ENCODE data around the gene MS4A15. TPM values are rescaled to one million over a fixed set of nuclear protein-coding genes. Genes with fewer than 3 reads are reported as not detected.

Gene MS4A15
- total RNA-seq, 1 donor from 2014 or later = not detected

DNA sequence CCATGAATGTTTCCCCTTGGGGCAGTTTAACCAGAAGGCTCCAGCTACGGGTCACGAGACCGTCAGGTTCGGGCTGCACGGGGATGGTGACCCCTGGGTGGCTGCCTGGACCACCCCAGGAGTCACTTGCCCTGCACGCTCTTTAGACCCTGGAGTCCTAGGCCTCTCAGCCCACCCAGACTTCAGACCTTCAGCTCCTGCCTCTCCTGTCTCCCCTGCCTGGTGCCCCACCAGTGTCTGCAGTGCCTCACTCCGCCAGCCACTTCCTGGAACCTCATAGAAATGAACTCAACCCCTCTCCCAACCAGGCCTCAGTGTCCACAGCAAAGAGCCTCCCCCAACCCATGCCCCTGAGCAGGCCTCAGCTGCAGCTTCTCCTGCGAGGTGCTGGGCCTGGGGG lies 16.0 kb downstream of the MS4A15 start:
- Mint-ChIP-seq H3K4me1 (ENCODE audit: unreplicated experiment) (no peaks in the 10 kb centered on the region), H3K27ac (ENCODE audit: unreplicated experiment) (no peak overlapping the region), H3K36me3 (ENCODE audit: low read depth, unreplicated experiment) (no peaks in the 10 kb centered on the region), H3K4me3 (ENCODE audit: unreplicated experiment) (no peak overlapping the region), H3K9me3 (ENCODE audit: unreplicated experiment) (no peaks in the 10 kb centered on the region), H3K27me3 (ENCODE audit: unreplicated experiment) (peaks cover 15% of the 10 kb centered on the region)
- no peak for DNase-seq (ENCODE audit: low spot score)
- no peak for TF ChIP-seq CTCF (IDR thresholded peaks at IDR 0.05; ENCODE audit: unreplicated experiment)

DNA sequence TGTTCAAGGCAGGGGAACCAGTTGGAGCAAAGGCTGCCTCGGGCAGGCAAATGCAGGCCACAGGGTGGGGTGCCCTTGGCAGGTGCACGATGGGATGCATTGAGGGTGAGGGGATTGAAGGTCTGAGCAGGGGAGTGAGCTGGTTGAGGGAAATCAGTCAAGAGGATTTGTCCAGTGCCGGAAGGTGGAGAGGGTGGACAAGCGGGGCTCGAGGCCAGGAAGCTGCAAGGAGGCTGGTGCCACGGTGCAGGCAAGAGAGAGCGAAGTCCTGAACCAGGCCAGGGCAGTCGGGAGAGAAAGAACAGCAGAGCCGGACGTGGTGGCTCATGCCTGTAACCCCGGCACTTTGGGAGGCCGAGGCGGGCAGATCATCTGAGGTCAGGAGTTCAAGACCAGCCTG lies 18.1 kb downstream of the MS4A15 start:
- Mint-ChIP-seq H3K27ac (ENCODE audit: unreplicated experiment) (no peak overlapping the region), H3K27me3 (ENCODE audit: unreplicated experiment) (peaks cover 10% of the 10 kb centered on the region), H3K4me3 (ENCODE audit: unreplicated experiment) (no peak overlapping the region), H3K4me1 (ENCODE audit: unreplicated experiment) (no peaks in the 10 kb centered on the region), H3K9me3 (ENCODE audit: unreplicated experiment) (no peaks in the 10 kb centered on the region), H3K36me3 (ENCODE audit: low read depth, unreplicated experiment) (no peaks in the 10 kb centered on the region)
- no peak for TF ChIP-seq CTCF (IDR thresholded peaks at IDR 0.05; ENCODE audit: unreplicated experiment)
- DNase-seq (ENCODE audit: low spot score) = no peak

- H3K27ac Mint-ChIP-seq (ENCODE audit: unreplicated experiment) = no peak overlapping the region
- peak; percentile 90 for DNase-seq (ENCODE audit: low spot score)
- peaks cover 10% of the 10 kb centered on the region for H3K27me3 Mint-ChIP-seq (ENCODE audit: unreplicated experiment)
- peak; percentile 90 for TF ChIP-seq CTCF (IDR thresholded peaks at IDR 0.05; ENCODE audit: unreplicated experiment)
- H3K36me3 Mint-ChIP-seq (ENCODE audit: low read depth, unreplicated experiment) = no peaks in the 10 kb centered on the region
- H3K4me1 Mint-ChIP-seq (ENCODE audit: unreplicated experiment) = no peaks in the 10 kb centered on the region
- H3K9me3 Mint-ChIP-seq (ENCODE audit: unreplicated experiment) = no peaks in the 10 kb centered on the region
- no peak overlapping the region for H3K4me3 Mint-ChIP-seq (ENCODE audit: unreplicated experiment)
Observed at GRCh38 chr11:60775420-60775961, 18.8 kb downstream of the MS4A15 start.

DNA sequence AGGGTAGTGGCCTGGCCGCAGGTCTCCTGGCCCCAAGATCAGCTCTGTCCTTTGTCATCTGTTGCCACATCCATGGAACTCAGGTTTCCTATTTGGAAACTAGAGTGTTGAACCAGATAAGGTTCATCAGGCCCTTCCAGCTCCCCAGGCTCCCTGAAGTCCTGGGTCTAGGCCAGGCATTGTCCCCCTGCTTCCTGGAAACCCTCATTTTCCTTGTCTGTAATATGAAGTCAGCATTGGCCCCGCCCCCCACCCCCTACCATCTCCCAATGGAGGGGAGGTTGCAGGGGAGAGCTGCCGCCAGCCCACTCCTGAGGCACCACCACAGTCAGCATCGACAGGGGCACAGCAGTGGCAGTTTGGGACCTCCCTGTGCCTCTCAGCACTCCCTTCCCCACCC lies 19.5 kb downstream of the MS4A15 start:
- Mint-ChIP-seq H3K4me1 (ENCODE audit: unreplicated experiment) (no peaks in the 10 kb centered on the region), H3K27ac (ENCODE audit: unreplicated experiment) (no peak overlapping the region), H3K4me3 (ENCODE audit: unreplicated experiment) (no peak overlapping the region), H3K27me3 (ENCODE audit: unreplicated experiment) (peaks cover 7% of the 10 kb centered on the region), H3K36me3 (ENCODE audit: low read depth, unreplicated experiment) (no peaks in the 10 kb centered on the region), H3K9me3 (ENCODE audit: unreplicated experiment) (no peaks in the 10 kb centered on the region)
- no peak for DNase-seq (ENCODE audit: low spot score)
- no peak for TF ChIP-seq CTCF (IDR thresholded peaks at IDR 0.05; ENCODE audit: unreplicated experiment)

DNA sequence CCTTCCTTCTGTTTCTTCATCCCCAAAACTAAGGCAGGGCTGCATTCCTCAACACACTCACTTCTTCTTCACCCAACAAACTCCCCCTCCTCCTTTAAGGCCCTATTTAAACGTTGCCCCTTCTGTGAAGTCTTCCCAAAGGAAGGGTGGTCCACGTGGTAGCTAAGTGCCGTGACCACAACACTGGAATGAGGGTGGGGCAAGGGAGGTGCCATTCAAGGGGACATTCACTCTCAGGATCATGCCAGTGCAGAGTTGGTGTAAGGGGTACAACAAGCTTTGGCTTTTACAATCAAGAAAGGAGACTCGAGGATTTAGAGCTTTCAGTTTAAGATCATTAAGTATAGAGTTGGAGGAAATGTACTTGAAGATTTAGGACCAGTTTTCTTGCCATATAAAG lies 20.4 kb downstream of the MS4A15 start:
- no peak for TF ChIP-seq CTCF (IDR thresholded peaks at IDR 0.05; ENCODE audit: unreplicated experiment)
- peaks cover 5% of the 10 kb centered on the region for H3K27me3 Mint-ChIP-seq (ENCODE audit: unreplicated experiment)
- H3K27ac Mint-ChIP-seq (ENCODE audit: unreplicated experiment) = no peak overlapping the region
- no peaks in the 10 kb centered on the region for H3K36me3 Mint-ChIP-seq (ENCODE audit: low read depth, unreplicated experiment)
- H3K9me3 Mint-ChIP-seq (ENCODE audit: unreplicated experiment) = no peaks in the 10 kb centered on the region
- no peak overlapping the region for H3K4me3 Mint-ChIP-seq (ENCODE audit: unreplicated experiment)
- no peaks in the 10 kb centered on the region for H3K4me1 Mint-ChIP-seq (ENCODE audit: unreplicated experiment)
- no peak for DNase-seq (ENCODE audit: low spot score)
